H9 (cell line): ENCODE data around the gene SNAI1. TPM values are rescaled to one million over a fixed set of nuclear protein-coding genes. Genes with fewer than 3 reads are reported as not detected.
"Not testable (repeated sequence)": the region's sequence is repeated elsewhere in the genome, so short reads cannot be mapped to it uniquely, and the experiment has no call there.

Experiments
- DNase-seq: peaks from one replicate; pipeline ENCODE4 v3.0.0-alpha.2; 2017
- H2AFZ ChIP-seq: one replicate; pipeline ENCODE4 v1.6.1; 2013; ENCODE audit warnings: mild to moderate bottlenecking, low read length, control low read depth, moderate library complexity
- H2AK5ac ChIP-seq: 2 replicates; pipeline ENCODE4 v1.6.1; 2013; ENCODE audit warnings: low read length, control low read depth, mixed read lengths; ENCODE audit not compliant: insufficient read length
- H2BK120ac ChIP-seq: one replicate; pipeline ENCODE4 v1.6.1; 2013; ENCODE audit warnings: low read depth, mild to moderate bottlenecking, low read length, control low read depth, inconsistent platforms; ENCODE audit not compliant: poor library complexity, severe bottlenecking
- H2BK12ac ChIP-seq: 2 replicates; pipeline ENCODE4 v1.6.1; 2013; ENCODE audit warnings: low read length, control low read depth, mixed read lengths, low read depth; ENCODE audit not compliant: insufficient read length
- H2BK15ac ChIP-seq: 2 replicates; pipeline ENCODE4 v1.6.1; 2013; ENCODE audit warnings: low read depth, low read length, control low read depth
- H2BK20ac ChIP-seq: one replicate; pipeline ENCODE4 v1.6.1; 2013; ENCODE audit warnings: low read depth, mild to moderate bottlenecking, low read length, control low read depth, inconsistent platforms; ENCODE audit not compliant: poor library complexity, severe bottlenecking
- H2BK5ac ChIP-seq: 2 replicates; pipeline ENCODE4 v1.6.1; 2013; ENCODE audit warnings: low read length, control low read depth, mixed read lengths; ENCODE audit not compliant: insufficient read length
- H3K14ac ChIP-seq: 2 replicates; pipeline ENCODE4 v1.6.1; 2013; ENCODE audit warnings: low read length, control low read depth; ENCODE audit not compliant: insufficient read depth
- H3K18ac ChIP-seq: 2 replicates; pipeline ENCODE4 v1.6.1; 2013; ENCODE audit warnings: low read depth, mild to moderate bottlenecking, mixed read lengths, low read length, control low read depth; ENCODE audit not compliant: insufficient read length
- H3K23ac ChIP-seq: 2 replicates; pipeline ENCODE4 v1.6.1; 2013; ENCODE audit warnings: low read length, control low read depth, mixed read lengths, low read depth; ENCODE audit not compliant: insufficient read length
- H3K23me2 ChIP-seq: 2 replicates; pipeline ENCODE4 v1.6.1; 2013; ENCODE audit warnings: low read depth, mild to moderate bottlenecking, mixed read lengths, low read length, control low read depth; ENCODE audit not compliant: insufficient read length, poor library complexity, severe bottlenecking
- H3K27ac ChIP-seq: 2 replicates; pipeline ENCODE4 v1.5.1; 2013; ENCODE audit warnings: low read length, control low read depth, mixed read lengths, low read depth; ENCODE audit not compliant: insufficient read length
- H3K27me3 ChIP-seq: 2 replicates; pipeline ENCODE4 v1.6.1; 2013; ENCODE audit warnings: low read length, control low read depth, inconsistent platforms; ENCODE audit not compliant: insufficient read depth
- H3K4ac ChIP-seq: 2 replicates; pipeline ENCODE4 v1.6.1; 2013; ENCODE audit warnings: low read depth, mild to moderate bottlenecking, control low read depth, inconsistent platforms, low read length, moderate library complexity
- H3K4me1 ChIP-seq: 2 replicates; pipeline ENCODE4 v1.6.1; 2013; ENCODE audit warnings: low read length, control low read depth, inconsistent platforms; ENCODE audit not compliant: insufficient read depth
- H3K4me2 ChIP-seq: 2 replicates; pipeline ENCODE4 v1.6.1; 2013; ENCODE audit warnings: low read length, control low read depth, mixed read lengths; ENCODE audit not compliant: insufficient read length, insufficient read depth
- H3K56ac ChIP-seq: 2 replicates; pipeline ENCODE4 v1.6.1; 2013; ENCODE audit warnings: low read depth, mild to moderate bottlenecking, mixed read lengths, low read length, control low read depth; ENCODE audit not compliant: insufficient read length
- H3K79me1 ChIP-seq: 2 replicates; pipeline ENCODE4 v1.6.1; 2013; ENCODE audit warnings: low read depth, mild to moderate bottlenecking, moderate library complexity, low read length, control low read depth, inconsistent platforms; ENCODE audit not compliant: insufficient read depth, poor library complexity, severe bottlenecking
- H3K79me2 ChIP-seq: 2 replicates; pipeline ENCODE4 v1.6.1; 2013; ENCODE audit warnings: low read length, control low read depth, inconsistent platforms; ENCODE audit not compliant: insufficient read depth
- H3K9ac ChIP-seq: 2 replicates; pipeline ENCODE4 v1.6.1; 2013; ENCODE audit warnings: low read length, control low read depth, mixed read lengths; ENCODE audit not compliant: insufficient read length; ENCODE audit errors: extremely low read depth
- H3K9me3 ChIP-seq: one replicate; pipeline ENCODE4 v1.6.1; 2013; ENCODE audit warnings: low read depth, low read length, inconsistent platforms; ENCODE audit not compliant: control insufficient read depth
- H3T11ph ChIP-seq: one replicate; pipeline ENCODE4 v1.6.1; 2013; ENCODE audit warnings: mild to moderate bottlenecking, low read length, control low read depth, inconsistent platforms
- H4K20me1 ChIP-seq: one replicate; pipeline ENCODE4 v1.6.1; 2013; ENCODE audit not compliant: control insufficient read depth, insufficient read length, insufficient read depth
- H4K5ac ChIP-seq: 2 replicates; pipeline ENCODE4 v1.6.1; 2013; ENCODE audit warnings: low read depth, mild to moderate bottlenecking, mixed read lengths, low read length, control low read depth; ENCODE audit not compliant: insufficient read length
- H4K8ac ChIP-seq: replicated peaks from 2 replicates; pipeline ENCODE4 v1.6.1; 2013; ENCODE audit warnings: low read length, control low read depth, mixed read lengths, low read depth; ENCODE audit not compliant: insufficient read length
- H4K91ac ChIP-seq: 2 replicates; pipeline ENCODE4 v1.6.1; 2013; ENCODE audit warnings: low read depth, mild to moderate bottlenecking, moderate library complexity, mixed read lengths, low read length, control low read depth; ENCODE audit not compliant: insufficient read length
- H3K27ac Mint-ChIP-seq, 3 experiments: 2 replicates in 2 of 3; 3 replicates in 1 of 3; pipeline ENCODE4 v1.8.0; 2020 to 2021; ENCODE audit warnings: mixed read lengths in 3 of 3, mild to moderate bottlenecking in 1 of 3, moderate library complexity in 1 of 3
- H3K27me3 Mint-ChIP-seq: 2 replicates; pipeline ENCODE4 v1.8.0; 2021; ENCODE audit warnings: low read depth, mild to moderate bottlenecking, moderate library complexity, mixed read lengths
- H3K36me3 Mint-ChIP-seq, 3 experiments: 2 replicates in 2 of 3; 3 replicates in 1 of 3; pipeline ENCODE4 v1.8.0; 2020 to 2021; ENCODE audit warnings: low read depth in 3 of 3, mixed read lengths in 3 of 3; ENCODE audit not compliant: insufficient read depth in 1 of 3
- H3K4me1 Mint-ChIP-seq, 2 experiments: 2 replicates each; pipeline ENCODE4 v1.8.0; 2020; ENCODE audit warnings: mixed read lengths in 2 of 2
- H3K4me3 Mint-ChIP-seq, 2 experiments: 2 replicates in 1 of 2; 3 replicates in 1 of 2; pipeline ENCODE4 v1.8.0; 2020 to 2021; ENCODE audit warnings: mild to moderate bottlenecking in 2 of 2, mixed read lengths in 2 of 2, moderate library complexity in 1 of 2
- H3K9me3 Mint-ChIP-seq, 2 experiments: 2 replicates in 1 of 2; 3 replicates in 1 of 2; pipeline ENCODE4 v1.8.0; 2020; ENCODE audit warnings: mild to moderate bottlenecking in 2 of 2, mixed read lengths in 2 of 2, moderate library complexity in 1 of 2
- CTCF ChIP-seq: fragments of 200-600 bp; sonication (generic); conservative IDR thresholded peaks from 3 replicates; pipeline ENCODE4 v1.8.0; 2021; ENCODE audit warnings: antibody characterized with exemption, mild to moderate bottlenecking
- WGBS: extraction: QIAGEN DNeasy Blood & Tissue Kit; methylation state at CpG from one replicate; pipeline ENCODE4 v1.1.7; 2013; ENCODE audit warnings: missing lambda C conversion rate, low lambda C conversion rate, mixed read lengths; ENCODE audit not compliant: insufficient read length; ENCODE audit errors: extremely low coverage; 5-methylcytosine and 5-hydroxymethylcytosine counted together
- total RNA-seq: library from RNA; stranded (reverse); gene quantifications from 2 replicates; pipeline ENCODE4 v1.2.1, GENCODE V29; 2021

Gene SNAI1
- total RNA-seq, 1 experiment from 2014 or later: 7.0 TPM

DNA sequence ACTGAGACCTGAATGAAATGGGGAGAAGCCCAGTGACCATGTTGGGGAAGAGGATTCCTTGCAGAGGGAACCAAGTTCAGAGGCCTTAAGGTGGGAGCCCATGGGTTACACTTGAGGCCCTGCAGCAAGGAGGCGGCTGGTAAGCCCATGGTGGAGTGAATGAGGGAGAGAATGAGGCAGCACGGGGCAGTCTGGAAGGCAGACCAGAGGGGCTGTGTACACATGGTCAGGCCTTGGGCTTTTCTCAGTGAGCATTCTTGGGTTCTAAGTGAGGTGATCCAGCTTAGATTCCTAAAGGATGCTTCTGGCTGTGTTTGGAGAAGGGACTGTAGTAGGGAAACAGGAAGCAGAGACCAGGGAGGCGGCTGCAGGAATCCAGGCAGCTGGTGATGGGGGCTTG is 27.6 kb upstream of the SNAI1 start:
- Histone ChIP-seq H4K5ac (no peak overlapping the region), H3K27ac (no peak overlapping the region), H3K27me3 (no peaks in the 10 kb centered on the region), H3K79me2 (no peaks in the 10 kb centered on the region), H3K23ac (no peak overlapping the region), H3K79me1 (no peaks in the 10 kb centered on the region), H3K4me2 (no peak overlapping the region), H3T11ph (no peak overlapping the region), H3K56ac (no peak overlapping the region), H2BK5ac (no peak overlapping the region), H3K9ac (no peak overlapping the region), H3K18ac (no peak overlapping the region), H3K14ac (no peak overlapping the region), H2AFZ (no peak overlapping the region), H4K91ac (no peak overlapping the region), H2AK5ac (no peak overlapping the region), H4K8ac (no peak overlapping the region), H4K20me1 (no peaks in the 10 kb centered on the region), H2BK15ac (no peak overlapping the region), H2BK12ac (no peak overlapping the region), H2BK20ac (no peak overlapping the region), H3K23me2 (no peaks in the 10 kb centered on the region), H3K4ac (no peak overlapping the region), H3K9me3 (no peaks in the 10 kb centered on the region), H3K4me1 (no peaks in the 10 kb centered on the region), H2BK120ac (no peak overlapping the region)
- no CpG with 5 or more reads among the region's 3 CpGs for WGBS
- no peaks in the 10 kb centered on the region for H3K4me1 Mint-ChIP-seq
- H3K36me3 Mint-ChIP-seq: peaks cover 43 to 78% (median 69%) of the 10 kb centered on the region in 3 experiments
- no peaks in the 10 kb centered on the region for H3K9me3 Mint-ChIP-seq
- no peaks in the 10 kb centered on the region for H3K27me3 Mint-ChIP-seq
- no peak for TF ChIP-seq CTCF
- no peak overlapping the region for H3K4me3 Mint-ChIP-seq
- H3K27ac Mint-ChIP-seq: peak overlapping the region in 1 of 3 experiments; percentile 46; a peak in 2 of 7 replicates
- DNase-seq: no peak

DNA sequence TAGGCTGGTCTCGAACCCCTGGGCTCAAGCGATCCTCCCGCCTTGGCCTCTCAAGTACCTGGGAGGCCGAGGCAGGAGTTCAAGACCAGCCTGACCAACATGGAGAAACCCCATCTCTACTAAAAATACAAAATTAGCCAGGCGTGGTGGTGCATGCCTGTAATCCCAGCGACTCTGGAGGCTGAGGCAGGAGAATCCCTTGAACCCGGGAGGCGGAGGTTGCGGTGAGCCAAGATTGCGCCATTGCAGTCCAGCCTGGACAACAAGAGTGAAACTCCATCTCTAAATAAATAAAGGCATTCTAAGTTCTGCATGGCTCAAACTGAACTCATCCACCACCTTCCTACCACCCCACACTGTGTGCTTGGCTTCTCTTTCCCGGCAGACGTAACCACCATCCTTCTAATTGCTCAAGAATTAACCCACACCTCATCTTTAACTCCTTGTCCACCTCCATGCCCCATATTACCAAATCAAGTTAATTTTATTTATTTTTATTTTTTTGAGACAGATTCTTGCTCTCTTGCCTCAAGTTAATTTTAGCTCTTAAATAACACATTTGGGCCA is 26.9 kb upstream of the SNAI1 start:
- H3K27me3 ChIP-seq, H4K20me1 ChIP-seq, H4K91ac ChIP-seq, H3K9me3 ChIP-seq, H3K56ac ChIP-seq, H2BK120ac ChIP-seq, H3K4me1 ChIP-seq, H3K27ac Mint-ChIP-seq, H3K79me2 ChIP-seq, H3K4ac ChIP-seq, H2AFZ ChIP-seq, H3K4me3 Mint-ChIP-seq, H3K23me2 ChIP-seq, H3K14ac ChIP-seq, H2AK5ac ChIP-seq, H3K18ac ChIP-seq, H4K8ac ChIP-seq, H3K4me2 ChIP-seq, H3K9ac ChIP-seq, H3K9me3 Mint-ChIP-seq, H2BK20ac ChIP-seq, H4K5ac ChIP-seq, H3K27ac ChIP-seq, H3K4me1 Mint-ChIP-seq, DNase-seq, H3K79me1 ChIP-seq, H2BK5ac ChIP-seq, H3K23ac ChIP-seq, H3K27me3 Mint-ChIP-seq, H2BK12ac ChIP-seq, H2BK15ac ChIP-seq, H3T11ph ChIP-seq: not testable (repeated sequence)
- WGBS: no CpG with 5 or more reads among the region's 12 CpGs
- H3K36me3 Mint-ChIP-seq: peaks cover 41 to 72% (median 64%) of the 10 kb centered on the region in 3 experiments
